Activated CD8-positive, alpha-beta memory T cell treated with anti-CD3 and anti-CD28 coated beads for 36 hours (primary cell): ENCODE data around the gene CETP. TPM values are rescaled to one million over a fixed set of nuclear protein-coding genes. Genes with fewer than 3 reads are reported as not detected.

Experiments
- CTCF ChIA-PET: fragments of 350-600 bp; sonication (Branson Sonifier 250); formaldehyde crosslinking; loops from one replicate; lab custom pipeline; 2021; ENCODE audit warnings: antibody characterized with exemption; lab: Charles Lee
- POLR2A ChIA-PET: fragments of 350-600 bp; sonication (Branson Sonifier 250); formaldehyde crosslinking; loops from one replicate; lab custom pipeline; 2021; ENCODE audit warnings: antibody characterized with exemption; lab: Charles Lee
- total RNA-seq, 2 experiments: library from RNA; stranded (reverse); gene quantifications; one replicate each; pipeline ENCODE4 v1.2.3, GENCODE V29; 2021

The CETP gene
- total RNA-seq, 2 experiments from 2014 or later = 0.13 TPM; not detected in 1

- CTCF ChIA-PET = interaction anchor here (1.5 to 2.1 kb wide), 2 partner anchors 11 to 66 kb away, joined by 4 to 8 read pairs; no protein-coding TSS in a partner anchor
These were observed 28.8 kb upstream of the CETP start for GRCh38 chr16:56932721-56933619.

GRCh38 chr16:56933828-56934598, 27.7 kb upstream of the CETP start:
- ChIA-PET POLR2A (interaction anchor here (0.6 to 2.4 kb wide), 4 partner anchors 12 to 56 kb away, joined by 3 to 17 read pairs (median 7); partner anchors contain the start of gene NLRC5), CTCF (interaction anchor here (1.5 to 2.1 kb wide), 2 partner anchors 10 to 67 kb away, joined by 4 to 8 read pairs; no protein-coding TSS in a partner anchor)

More at GRCh38 chr16:56932721-56933619, 28.8 kb upstream of the CETP start:
- POLR2A ChIA-PET = interaction anchor here (0.6 to 2.4 kb wide), 5 partner anchors 11 to 57 kb away, joined by 3 to 17 read pairs (median 5); partner anchors contain the start of gene NLRC5

GRCh38 chr16:56934599-56935145, 27.1 kb upstream of the CETP start:
- ChIA-PET POLR2A (interaction anchor here (0.6 to 2.4 kb wide), 4 partner anchors 10 to 55 kb away, joined by 3 to 17 read pairs (median 7); partner anchors contain the start of gene NLRC5), CTCF (interaction anchor here (1.5 to 2.1 kb wide), 2 partner anchors 9 to 68 kb away, joined by 4 to 8 read pairs; no protein-coding TSS in a partner anchor)

- POLR2A ChIA-PET = interaction anchor here (1.0 to 2.4 kb wide), 2 partner anchors 9 to 54 kb away, joined by 3 to 11 read pairs; partner anchors contain the start of gene NLRC5
- CTCF ChIA-PET = interaction anchor here (2.2 kb wide), 1 partner anchor 30 kb away, joined by 7 read pairs; no protein-coding TSS in a partner anchor
These were observed 26.5 kb upstream of the CETP start for GRCh38 chr16:56935201-56935600.

GRCh38 chr16:56936491-56936890, 25.3 kb upstream of the CETP start:
- ChIA-PET POLR2A (no interaction called here), CTCF (interaction anchor here (1.2 to 2.2 kb wide), 2 partner anchors 15 to 29 kb away, joined by 4 to 7 read pairs; no protein-coding TSS in a partner anchor)

GRCh38 chr16:56936950-56937349, 24.8 kb upstream of the CETP start:
- POLR2A ChIA-PET = no interaction called here
- CTCF ChIA-PET = interaction anchor here (1.2 to 2.2 kb wide), 2 partner anchors 14 to 28 kb away, joined by 4 to 7 read pairs; no protein-coding TSS in a partner anchor

GRCh38 chr16:56938664-56939513, 22.9 kb upstream of the CETP start:
- ChIA-PET POLR2A (interaction anchor here (0.6 to 1.1 kb wide), 5 partner anchors 9 to 189 kb away, joined by 3 to 4 read pairs (median 3); no protein-coding TSS in a partner anchor), CTCF (interaction anchor here (0.7 to 1.0 kb wide), 2 partner anchors 25 to 71 kb away, joined by 3 read pairs; no protein-coding TSS in a partner anchor)

- ChIA-PET POLR2A (interaction anchor here (1.1 kb wide), 1 partner anchor 102 kb away, joined by 4 read pairs; no protein-coding TSS in a partner anchor), CTCF (interaction anchor here (0.8 to 1.0 kb wide), 2 partner anchors 24 to 79 kb away, joined by 3 read pairs; no protein-coding TSS in a partner anchor)
These were observed 21.9 kb upstream of the CETP start for GRCh38 chr16:56939801-56940200.

GRCh38 chr16:56941092-56941491, 20.7 kb upstream of the CETP start:
- ChIA-PET CTCF (interaction anchor here (1.0 kb wide), 1 partner anchor 23 kb away, joined by 3 read pairs; no protein-coding TSS in a partner anchor), POLR2A (interaction anchor here (1.6 kb wide), 1 partner anchor 10 kb away, joined by 9 read pairs; the partner anchor contains the start of gene HERPUD1)

- CTCF ChIA-PET = interaction anchor here (1.0 kb wide), 1 partner anchor 22 kb away, joined by 3 read pairs; no protein-coding TSS in a partner anchor
- POLR2A ChIA-PET = interaction anchor here (1.6 kb wide), 1 partner anchor 10 kb away, joined by 9 read pairs; the partner anchor contains the start of gene HERPUD1
These were observed 19.9 kb upstream of the CETP start for GRCh38 chr16:56941856-56942331.

- ChIA-PET CTCF (interaction anchor here (0.8 kb wide), 1 partner anchor 10 kb away, joined by 4 read pairs; no protein-coding TSS in a partner anchor), POLR2A (interaction anchor here (1.0 to 4.5 kb wide), 4 partner anchors 9 to 79 kb away, joined by 3 to 17 read pairs (median 8); no protein-coding TSS in a partner anchor)
These were observed 17.9 kb upstream of the CETP start for GRCh38 chr16:56943761-56944375.

GRCh38 chr16:56944954-56945839, 16.6 kb upstream of the CETP start:
- CTCF ChIA-PET = interaction anchor here (0.5 to 1.5 kb wide), 3 partner anchors 19 to 426 kb away, joined by 3 to 6 read pairs (median 3); no protein-coding TSS in a partner anchor
- POLR2A ChIA-PET = interaction anchor here (0.5 to 4.5 kb wide), 9 partner anchors 12 to 305 kb away, joined by 3 to 17 read pairs (median 4); partner anchors contain the start of gene NLRC5

- CTCF ChIA-PET = interaction anchor here (1.3 to 1.5 kb wide), 2 partner anchors 18 to 79 kb away, joined by 3 to 6 read pairs; no protein-coding TSS in a partner anchor
- POLR2A ChIA-PET = interaction anchor here (0.8 to 4.5 kb wide), 4 partner anchors 13 to 96 kb away, joined by 3 to 17 read pairs (median 8); no protein-coding TSS in a partner anchor
These were observed 15.8 kb upstream of the CETP start for GRCh38 chr16:56945847-56946527.
